ENCODE results near the gene MXRA5.
A peak's percentile ranks its signal among the peaks of the same experiment; 100 is the strongest.

The MXRA5 gene, protein sequence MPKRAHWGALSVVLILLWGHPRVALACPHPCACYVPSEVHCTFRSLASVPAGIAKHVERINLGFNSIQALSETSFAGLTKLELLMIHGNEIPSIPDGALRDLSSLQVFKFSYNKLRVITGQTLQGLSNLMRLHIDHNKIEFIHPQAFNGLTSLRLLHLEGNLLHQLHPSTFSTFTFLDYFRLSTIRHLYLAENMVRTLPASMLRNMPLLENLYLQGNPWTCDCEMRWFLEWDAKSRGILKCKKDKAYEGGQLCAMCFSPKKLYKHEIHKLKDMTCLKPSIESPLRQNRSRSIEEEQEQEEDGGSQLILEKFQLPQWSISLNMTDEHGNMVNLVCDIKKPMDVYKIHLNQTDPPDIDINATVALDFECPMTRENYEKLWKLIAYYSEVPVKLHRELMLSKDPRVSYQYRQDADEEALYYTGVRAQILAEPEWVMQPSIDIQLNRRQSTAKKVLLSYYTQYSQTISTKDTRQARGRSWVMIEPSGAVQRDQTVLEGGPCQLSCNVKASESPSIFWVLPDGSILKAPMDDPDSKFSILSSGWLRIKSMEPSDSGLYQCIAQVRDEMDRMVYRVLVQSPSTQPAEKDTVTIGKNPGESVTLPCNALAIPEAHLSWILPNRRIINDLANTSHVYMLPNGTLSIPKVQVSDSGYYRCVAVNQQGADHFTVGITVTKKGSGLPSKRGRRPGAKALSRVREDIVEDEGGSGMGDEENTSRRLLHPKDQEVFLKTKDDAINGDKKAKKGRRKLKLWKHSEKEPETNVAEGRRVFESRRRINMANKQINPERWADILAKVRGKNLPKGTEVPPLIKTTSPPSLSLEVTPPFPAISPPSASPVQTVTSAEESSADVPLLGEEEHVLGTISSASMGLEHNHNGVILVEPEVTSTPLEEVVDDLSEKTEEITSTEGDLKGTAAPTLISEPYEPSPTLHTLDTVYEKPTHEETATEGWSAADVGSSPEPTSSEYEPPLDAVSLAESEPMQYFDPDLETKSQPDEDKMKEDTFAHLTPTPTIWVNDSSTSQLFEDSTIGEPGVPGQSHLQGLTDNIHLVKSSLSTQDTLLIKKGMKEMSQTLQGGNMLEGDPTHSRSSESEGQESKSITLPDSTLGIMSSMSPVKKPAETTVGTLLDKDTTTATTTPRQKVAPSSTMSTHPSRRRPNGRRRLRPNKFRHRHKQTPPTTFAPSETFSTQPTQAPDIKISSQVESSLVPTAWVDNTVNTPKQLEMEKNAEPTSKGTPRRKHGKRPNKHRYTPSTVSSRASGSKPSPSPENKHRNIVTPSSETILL (N-terminal part only)

GRCh38 chrX:3346501-3347259, at the start of gene MXRA5:
TSS of gene MXRA5 (minus strand) at chrX:3346652. CDS start at chrX:3343833, 2,819 bp downstream.
- peak within 1 kb of the TSS; percentile 31 for H3K4me3 ChIP-seq (replicated peaks; ENCODE audit: low read depth, low read length)
- DNase-seq (ENCODE audit: low read depth): peak; percentile 1
- no peak for TF ChIP-seq CTCF (IDR thresholded peaks at IDR 0.05; ENCODE audit: low read length, missing control alignments)

DNA sequence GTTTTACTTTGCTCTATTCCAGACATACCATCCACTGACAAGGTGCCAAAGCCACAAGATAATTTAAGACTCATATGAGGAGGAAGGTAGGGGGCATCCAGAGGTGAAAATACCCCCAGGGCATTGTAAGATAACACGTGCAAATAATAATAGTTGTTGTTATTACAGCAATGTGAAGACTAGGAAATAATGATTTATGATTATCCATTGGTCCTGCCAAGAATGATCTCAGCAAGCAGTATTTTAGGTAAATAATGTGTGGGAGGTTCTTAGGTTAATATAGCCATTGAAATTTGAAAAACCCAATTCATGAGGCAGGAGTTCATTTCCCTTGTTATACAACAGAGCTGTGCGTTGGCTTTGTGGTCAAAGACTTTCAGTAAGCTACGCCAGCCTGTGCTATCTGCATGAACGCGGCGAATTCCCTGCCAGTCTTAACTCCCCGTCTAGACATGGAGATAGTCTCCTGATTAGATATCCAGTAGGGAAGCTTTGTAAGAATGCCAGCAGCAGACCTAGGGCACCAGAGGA, 47.2 kb upstream of the MXRA5 start:
- DNase-seq (ENCODE audit: low read depth): peak; percentile 15
- no peak for TF ChIP-seq CTCF (IDR thresholded peaks at IDR 0.05; ENCODE audit: low read length, missing control alignments)
- H3K4me3 ChIP-seq (replicated peaks; ENCODE audit: low read depth, low read length): no peak overlapping the region

GRCh38 chrX:3393178-3393577, 46.7 kb upstream of the MXRA5 start:
- TF ChIP-seq CTCF (IDR thresholded peaks at IDR 0.05; ENCODE audit: low read length, missing control alignments): no peak
- no peak overlapping the region for H3K4me3 ChIP-seq (replicated peaks; ENCODE audit: low read depth, low read length)
- DNase-seq (ENCODE audit: low read depth): no peak

- TF ChIP-seq CTCF (IDR thresholded peaks at IDR 0.05; ENCODE audit: low read length, missing control alignments): no peak
- no peak for DNase-seq (ENCODE audit: low read depth)
- no peak overlapping the region for H3K4me3 ChIP-seq (replicated peaks; ENCODE audit: low read depth, low read length)
These were observed 42.0 kb upstream of the MXRA5 start for GRCh38 chrX:3388457-3388856.

- TF ChIP-seq CTCF (IDR thresholded peaks at IDR 0.05; ENCODE audit: low read length, missing control alignments): no peak
- no peak for DNase-seq (ENCODE audit: low read depth)
These were observed 37.9 kb upstream of the MXRA5 start for GRCh38 chrX:3384327-3384726.

GRCh38 chrX:3380603-3381002, 34.2 kb upstream of the MXRA5 start:
- TF ChIP-seq CTCF (IDR thresholded peaks at IDR 0.05; ENCODE audit: low read length, missing control alignments): no peak
- DNase-seq (ENCODE audit: low read depth): no peak
- H3K4me3 ChIP-seq (replicated peaks; ENCODE audit: low read depth, low read length): no peak overlapping the region

More at GRCh38 chrX:3384327-3384726, 37.9 kb upstream of the MXRA5 start:
- no peak overlapping the region for H3K4me3 ChIP-seq (replicated peaks; ENCODE audit: low read depth, low read length)

Measured in fibroblast of pulmonary artery (primary cell).